ENCODE measurements around the gene EIF6. TPM values are rescaled to one million over a fixed set of nuclear protein-coding genes. Genes with fewer than 3 reads are reported as not detected.

The EIF6 gene
- total and polyA plus RNA-seq, 10 donors: 50.5 to 121 (median 68.0) TPM

DNA sequence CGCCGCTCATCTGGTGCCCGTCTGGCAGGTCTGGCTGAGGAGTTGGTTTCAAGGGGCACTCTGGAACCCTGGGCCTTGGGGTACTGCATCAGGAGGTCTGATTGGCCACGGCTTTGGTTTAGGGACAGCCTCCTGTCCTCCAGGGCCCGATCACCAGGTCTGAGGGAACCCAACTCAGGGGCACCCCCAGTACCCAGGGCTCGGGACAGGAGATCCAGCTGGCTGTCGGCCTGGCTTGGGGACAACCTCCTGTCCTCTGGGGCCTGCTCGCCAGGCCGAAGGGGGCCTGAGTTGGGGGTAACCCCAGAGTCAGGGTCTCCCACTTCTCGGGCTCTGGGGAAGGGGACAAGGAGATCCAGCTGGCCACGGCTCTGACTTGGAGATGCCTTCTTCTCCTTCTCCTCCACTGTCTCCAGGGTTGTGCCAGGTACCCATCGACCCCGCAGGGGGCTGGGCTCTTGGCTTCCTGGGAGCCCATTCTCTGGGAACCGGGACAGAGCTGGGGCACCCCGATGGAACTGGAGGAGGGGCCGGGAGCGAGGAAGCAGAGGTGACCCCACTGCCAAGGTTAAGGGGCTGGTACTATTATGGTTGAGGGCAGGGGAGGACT is 2.4 kb upstream of the EIF6 start:
- Histone ChIP-seq H3K4me1 (peaks cover 7 to 31% (median 26%) of the 10 kb centered on the region in 6 donors), H3K36me3 (peaks cover 0 to 13% (median 0%) of the 10 kb centered on the region in 6 donors), H3K4me3 (no peak overlapping the region), H3K27ac (no peak overlapping the region), H3K9me3 (no peaks in the 10 kb centered on the region), H3K27me3 (replicated peaks in 1 of 7) (peaks cover 0 to 5% (median 0%) of the 10 kb centered on the region in 7 donors)
- WGBS, 5 donors: 83 to 92% (median 88%) methylated on average over 12 to 17 of the region's 17 CpGs
- intact Hi-C loops (cut with DNase I; ENCODE audit: low total_unique reads): no loop called here
- TF ChIP-seq POLR2AphosphoS5 (IDR thresholded peaks at IDR 0.05) (no peak), POLR2A (IDR thresholded peaks at IDR 0.05) (no peak)
- TF ChIP-seq, protein P1, sequence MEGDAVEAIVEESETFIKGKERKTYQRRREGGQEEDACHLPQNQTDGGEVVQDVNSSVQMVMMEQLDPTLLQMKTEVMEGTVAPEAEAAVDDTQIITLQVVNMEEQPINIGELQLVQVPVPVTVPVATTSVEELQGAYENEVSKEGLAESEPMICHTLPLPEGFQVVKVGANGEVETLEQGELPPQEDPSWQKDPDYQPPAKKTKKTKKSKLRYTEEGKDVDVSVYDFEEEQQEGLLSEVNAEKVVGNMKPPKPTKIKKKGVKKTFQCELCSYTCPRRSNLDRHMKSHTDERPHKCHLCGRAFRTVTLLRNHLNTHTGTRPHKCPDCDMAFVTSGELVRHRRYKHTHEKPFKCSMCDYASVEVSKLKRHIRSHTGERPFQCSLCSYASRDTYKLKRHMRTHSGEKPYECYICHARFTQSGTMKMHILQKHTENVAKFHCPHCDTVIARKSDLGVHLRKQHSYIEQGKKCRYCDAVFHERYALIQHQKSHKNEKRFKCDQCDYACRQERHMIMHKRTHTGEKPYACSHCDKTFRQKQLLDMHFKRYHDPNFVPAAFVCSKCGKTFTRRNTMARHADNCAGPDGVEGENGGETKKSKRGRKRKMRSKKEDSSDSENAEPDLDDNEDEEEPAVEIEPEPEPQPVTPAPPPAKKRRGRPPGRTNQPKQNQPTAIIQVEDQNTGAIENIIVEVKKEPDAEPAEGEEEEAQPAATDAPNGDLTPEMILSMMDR (IDR thresholded peaks at IDR 0.05 in 8 of 11, conservative IDR thresholded peaks at IDR 0.05 in 3 of 11): no peak
- no peak for DNase-seq

DNA sequence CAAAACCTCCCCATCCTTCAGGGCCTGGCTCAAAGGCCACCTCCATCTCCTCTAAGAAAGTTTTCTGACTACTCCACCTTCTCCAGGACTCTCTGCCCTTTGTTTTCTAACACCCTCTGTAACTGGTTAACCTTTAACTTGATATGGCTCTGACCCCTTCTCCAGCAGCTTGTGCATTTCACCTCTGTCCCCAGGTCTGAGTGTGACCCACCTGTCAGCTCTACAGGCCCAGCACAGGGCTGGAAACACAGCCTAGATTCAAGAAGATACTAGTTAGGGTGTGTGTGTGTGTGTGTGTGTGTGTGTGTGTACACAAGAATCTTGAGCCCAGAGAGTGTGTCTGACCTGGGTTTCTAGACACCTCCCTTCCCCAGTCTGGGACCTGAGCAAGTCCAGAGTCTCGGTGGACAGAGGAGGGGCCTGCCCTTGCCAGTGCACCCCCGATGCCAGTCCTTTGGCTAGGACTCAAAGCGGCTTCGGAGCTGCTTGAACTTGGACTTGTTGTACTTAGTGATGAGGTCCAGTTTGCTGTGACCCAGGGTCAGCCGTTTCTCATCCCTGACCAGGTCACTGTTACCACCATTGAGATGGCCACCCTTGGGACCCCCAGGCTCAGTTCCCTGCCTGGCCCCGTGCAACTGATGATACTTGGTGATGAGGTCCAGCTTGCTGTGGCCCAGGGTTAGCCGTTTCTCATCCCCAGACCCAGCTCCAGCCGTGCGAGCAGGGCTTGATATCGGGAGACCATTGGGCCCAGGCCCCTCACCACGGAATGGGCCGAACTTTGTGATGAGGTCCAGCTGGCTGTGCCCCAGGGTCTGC is 1.7 kb upstream of the EIF6 start:
- intact Hi-C loops (cut with DNase I; ENCODE audit: low total_unique reads): no loop called here
- H3K9me3 ChIP-seq: no peaks in the 10 kb centered on the region
- WGBS, 5 donors: 90 to 96% (median 94%) methylated on average over 10 to 12 of the region's 12 CpGs
- DNase-seq: no peak
- H3K4me1 ChIP-seq: peaks cover 7 to 38% (median 26%) of the 10 kb centered on the region in 6 donors
- peaks cover 0 to 21% (median 2%) of the 10 kb centered on the region in 6 donors for H3K36me3 ChIP-seq
- no peak overlapping the region for H3K27ac ChIP-seq
- H3K4me3 ChIP-seq: no peak overlapping the region
- no peaks in the 10 kb centered on the region for H3K27me3 ChIP-seq (replicated peaks in 1 of 7)
- no peak for TF ChIP-seq POLR2AphosphoS5 (IDR thresholded peaks at IDR 0.05)
- TF ChIP-seq POLR2A (IDR thresholded peaks at IDR 0.05): no peak
- TF ChIP-seq, protein P1 (IDR thresholded peaks at IDR 0.05 in 8 of 11, conservative IDR thresholded peaks at IDR 0.05 in 3 of 11): no peak

DNA sequence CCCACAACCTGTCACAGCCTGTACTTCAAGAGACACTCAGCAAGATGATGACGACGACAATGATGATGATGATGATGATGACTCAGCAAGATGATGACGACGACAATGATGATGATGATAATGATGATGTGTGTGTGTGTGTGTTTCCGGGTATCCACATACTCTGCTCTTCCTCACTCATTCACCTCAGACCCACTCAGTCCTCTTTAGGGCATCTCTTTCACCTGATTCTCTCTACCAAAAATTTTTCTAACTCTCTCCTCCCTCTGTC is 1.2 kb upstream of the EIF6 start:
- H3K27me3 ChIP-seq (replicated peaks in 1 of 7): no peaks in the 10 kb centered on the region
- H3K36me3 ChIP-seq: peaks cover 0 to 26% (median 4%) of the 10 kb centered on the region in 6 donors
- intact Hi-C loops (cut with DNase I; ENCODE audit: low total_unique reads): no loop called here
- no peak overlapping the region for H3K27ac ChIP-seq
- 77 to 91% (median 82%) methylated on average over 5 of the region's 5 CpGs for WGBS, 5 donors
- H3K4me1 ChIP-seq: peaks cover 7 to 39% (median 26%) of the 10 kb centered on the region in 6 donors
- H3K9me3 ChIP-seq: no peaks in the 10 kb centered on the region
- no peak for TF ChIP-seq POLR2AphosphoS5 (IDR thresholded peaks at IDR 0.05)
- no peak for TF ChIP-seq POLR2A (IDR thresholded peaks at IDR 0.05)
- TF ChIP-seq, protein P1 (IDR thresholded peaks at IDR 0.05 in 8 of 11, conservative IDR thresholded peaks at IDR 0.05 in 3 of 11): no peak
- no peak for DNase-seq
- no peak overlapping the region for H3K4me3 ChIP-seq
